Measurements from ENCODE around the gene PRMT7. TPM values are rescaled to one million over a fixed set of nuclear protein-coding genes. Genes with fewer than 3 reads are reported as not detected.
A peak's percentile ranks its signal among the peaks of the same experiment; 100 is the strongest.

PRMT7 gene
- total RNA-seq, 3 donors from 2014 or later: 38.4 to 53.4 (median 41.0) TPM

DNA sequence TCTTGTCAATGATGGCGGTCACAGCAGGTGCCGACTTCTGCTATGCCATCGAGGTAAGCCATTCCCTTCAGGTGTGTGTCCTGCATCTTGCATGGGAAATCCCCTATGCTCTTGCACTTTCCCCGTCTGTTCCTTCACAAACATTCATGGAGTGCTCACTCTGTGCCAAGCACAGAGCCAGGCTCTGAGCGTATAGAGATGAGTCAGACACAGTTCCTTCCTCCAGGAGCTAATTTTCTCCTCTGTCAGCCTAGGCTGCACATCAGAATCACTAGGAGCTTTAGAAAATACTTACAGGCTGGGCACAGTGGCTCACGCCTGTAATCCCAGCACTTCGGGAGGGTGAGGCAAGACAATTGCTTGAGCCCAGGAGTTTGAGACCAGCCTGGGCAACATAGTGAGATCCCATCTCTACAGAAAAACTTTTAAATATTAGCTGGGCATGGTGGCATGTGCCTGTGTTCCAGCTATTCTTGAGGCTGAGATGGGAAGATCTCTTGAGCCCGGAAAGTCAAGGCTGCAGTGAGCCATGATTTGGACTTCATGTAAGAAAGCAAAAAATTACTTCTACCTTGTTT lies 14.1 kb downstream of the PRMT7 start:
- H3K4me3 ChIP-seq: no peak overlapping the region
- DNase-seq (ENCODE audit: low spot score in 2 of 2): no peak
- intact Hi-C loops (cut with DNase I; ENCODE audit: low total_unique reads): loop anchor here (5.0 kb wide), 1 partner anchor 63 kb away; the partner anchor contains the start of gene SLC7A6
- H3K27ac ChIP-seq: no peak overlapping the region
- H3K27me3 ChIP-seq: no peaks in the 10 kb centered on the region
- no peaks in the 10 kb centered on the region for H3K36me3 ChIP-seq
- no peak for TF ChIP-seq POLR2A (IDR thresholded peaks at IDR 0.05)
- TF ChIP-seq POLR2AphosphoS5 (IDR thresholded peaks at IDR 0.05): no peak
- TF ChIP-seq, protein P1, sequence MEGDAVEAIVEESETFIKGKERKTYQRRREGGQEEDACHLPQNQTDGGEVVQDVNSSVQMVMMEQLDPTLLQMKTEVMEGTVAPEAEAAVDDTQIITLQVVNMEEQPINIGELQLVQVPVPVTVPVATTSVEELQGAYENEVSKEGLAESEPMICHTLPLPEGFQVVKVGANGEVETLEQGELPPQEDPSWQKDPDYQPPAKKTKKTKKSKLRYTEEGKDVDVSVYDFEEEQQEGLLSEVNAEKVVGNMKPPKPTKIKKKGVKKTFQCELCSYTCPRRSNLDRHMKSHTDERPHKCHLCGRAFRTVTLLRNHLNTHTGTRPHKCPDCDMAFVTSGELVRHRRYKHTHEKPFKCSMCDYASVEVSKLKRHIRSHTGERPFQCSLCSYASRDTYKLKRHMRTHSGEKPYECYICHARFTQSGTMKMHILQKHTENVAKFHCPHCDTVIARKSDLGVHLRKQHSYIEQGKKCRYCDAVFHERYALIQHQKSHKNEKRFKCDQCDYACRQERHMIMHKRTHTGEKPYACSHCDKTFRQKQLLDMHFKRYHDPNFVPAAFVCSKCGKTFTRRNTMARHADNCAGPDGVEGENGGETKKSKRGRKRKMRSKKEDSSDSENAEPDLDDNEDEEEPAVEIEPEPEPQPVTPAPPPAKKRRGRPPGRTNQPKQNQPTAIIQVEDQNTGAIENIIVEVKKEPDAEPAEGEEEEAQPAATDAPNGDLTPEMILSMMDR (IDR thresholded peaks at IDR 0.05): no peak
- no peaks in the 10 kb centered on the region for H3K9me3 ChIP-seq
- no peaks in the 10 kb centered on the region for H3K4me1 ChIP-seq

DNA sequence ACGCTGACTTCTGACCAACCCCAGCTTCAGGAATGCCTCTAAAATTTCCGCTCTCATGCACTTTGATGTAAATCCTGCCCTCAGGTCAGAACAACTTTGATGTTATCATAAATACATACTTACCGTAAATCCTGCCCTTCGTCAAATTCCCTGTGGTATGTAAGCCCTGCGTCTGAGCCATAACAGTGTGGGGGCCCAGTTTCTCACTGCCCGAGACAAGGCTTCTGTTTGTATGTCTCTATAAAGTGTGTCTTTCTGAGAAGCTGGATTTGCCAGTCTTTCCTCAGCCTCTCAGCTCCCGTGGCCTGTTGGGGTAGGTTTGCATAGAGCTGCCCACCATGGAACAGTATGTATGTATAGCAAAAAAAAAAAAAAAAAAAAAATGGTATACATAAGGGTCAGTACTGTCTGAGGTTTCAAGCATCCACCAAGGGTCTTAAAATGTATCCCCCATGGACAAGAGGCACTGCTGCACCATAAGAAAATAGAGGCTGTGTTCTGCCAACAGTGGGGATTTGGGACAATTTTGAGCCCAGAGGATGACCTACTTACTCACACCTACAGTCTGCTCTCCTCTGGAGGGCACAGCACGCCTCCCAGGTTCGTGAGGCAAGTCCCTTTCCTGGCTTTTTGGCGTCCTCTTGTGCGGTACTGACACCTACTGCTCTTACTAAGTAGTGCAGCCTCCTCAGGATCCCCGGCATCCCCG lies 17.5 kb downstream of the PRMT7 start:
- intact Hi-C loops (cut with DNase I; ENCODE audit: low total_unique reads): loop anchor here (5.0 kb wide), 1 partner anchor 66 kb away; the partner anchor contains the start of gene SLC7A6
- Histone ChIP-seq H3K27ac (no peak overlapping the region), H3K9me3 (no peaks in the 10 kb centered on the region), H3K36me3 (no peaks in the 10 kb centered on the region), H3K27me3 (no peaks in the 10 kb centered on the region), H3K4me1 (peaks cover 0 to 4% of the 10 kb centered on the region in 2 donors), H3K4me3 (no peak overlapping the region)
- TF ChIP-seq POLR2AphosphoS5 (IDR thresholded peaks at IDR 0.05) (peak in 1 of 3 donors; percentile 36), POLR2A (IDR thresholded peaks at IDR 0.05) (no peak)
- TF ChIP-seq, protein P1 (IDR thresholded peaks at IDR 0.05): peak; percentile 76 to 97 (median 94)
- peak; percentile 73 to 77 for DNase-seq (ENCODE audit: low spot score in 2 of 2)

DNA sequence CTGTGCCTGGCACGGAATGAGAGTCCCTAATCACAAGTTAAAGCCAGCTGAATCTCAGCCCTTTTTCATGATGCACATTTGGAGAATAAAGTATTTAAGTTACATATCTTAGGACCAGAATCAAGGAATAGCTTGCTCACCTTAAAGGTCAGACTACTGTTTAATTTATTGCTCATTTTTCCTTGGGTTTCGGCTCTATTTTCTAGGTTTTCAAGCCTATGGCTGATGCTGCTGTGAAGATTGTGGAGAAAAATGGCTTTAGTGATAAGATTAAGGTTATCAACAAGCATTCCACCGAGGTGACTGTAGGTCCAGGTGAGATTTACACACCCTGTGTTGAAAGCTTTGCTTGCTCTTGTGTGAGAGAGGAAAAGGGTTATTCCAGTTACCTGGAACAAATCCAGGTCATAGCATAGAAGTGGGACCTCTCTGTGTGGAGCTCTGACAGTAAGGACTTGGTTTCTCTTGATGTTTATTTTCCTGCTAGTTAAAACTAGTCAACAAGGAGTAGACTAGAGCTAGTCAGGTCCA lies 18.1 kb downstream of the PRMT7 start:
- H3K27ac ChIP-seq: no peak overlapping the region
- intact Hi-C loops (cut with DNase I; ENCODE audit: low total_unique reads): loop anchor here (5.0 kb wide), 1 partner anchor 67 kb away; the partner anchor contains the start of gene SLC7A6
- DNase-seq (ENCODE audit: low spot score in 2 of 2): no peak

DNA sequence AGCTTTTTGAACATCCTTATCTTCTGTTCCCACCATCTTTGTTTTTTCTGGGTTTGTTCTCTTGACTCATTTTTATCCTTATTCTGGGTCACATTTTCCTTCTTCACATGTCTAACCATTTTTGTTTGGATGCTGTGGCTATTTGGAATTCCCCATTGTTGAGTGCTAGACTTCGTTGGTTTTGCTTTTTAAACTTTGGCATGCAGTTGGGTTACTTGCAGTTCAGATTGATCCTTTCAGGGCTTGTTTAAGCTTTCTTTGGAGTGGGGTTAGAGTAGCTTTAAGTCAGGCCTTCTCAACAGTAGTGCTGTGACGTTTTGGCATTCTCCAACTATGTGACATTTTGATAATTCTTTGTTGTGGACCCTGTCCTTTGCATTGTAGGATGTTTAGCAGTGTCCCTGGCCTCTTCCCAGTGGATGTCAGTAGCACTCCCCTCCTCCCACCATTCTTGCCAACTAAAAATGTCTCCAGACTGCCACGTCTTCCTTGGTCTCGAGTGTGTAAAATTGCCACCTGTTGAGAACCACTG lies 21.1 kb downstream of the PRMT7 start:
- no peaks in the 10 kb centered on the region for H3K9me3 ChIP-seq
- H3K4me3 ChIP-seq: no peak overlapping the region
- no peaks in the 10 kb centered on the region for H3K36me3 ChIP-seq
- H3K27me3 ChIP-seq: no peaks in the 10 kb centered on the region
- TF ChIP-seq POLR2A (IDR thresholded peaks at IDR 0.05): no peak
- TF ChIP-seq, protein P1 (IDR thresholded peaks at IDR 0.05): no peak
- no peak for TF ChIP-seq POLR2AphosphoS5 (IDR thresholded peaks at IDR 0.05)
- no peak for DNase-seq (ENCODE audit: low spot score in 2 of 2)
- H3K27ac ChIP-seq: peak overlapping the region; percentile 2 to 50
- peaks cover 0 to 4% of the 10 kb centered on the region in 2 donors for H3K4me1 ChIP-seq
- intact Hi-C loops (cut with DNase I; ENCODE audit: low total_unique reads): no loop called here

More for the DNA sequence above, 18.1 kb downstream of the PRMT7 start:
- Histone ChIP-seq H3K9me3 (no peaks in the 10 kb centered on the region), H3K4me3 (no peak overlapping the region), H3K4me1 (peaks cover 0 to 4% of the 10 kb centered on the region in 2 donors), H3K36me3 (no peaks in the 10 kb centered on the region), H3K27me3 (no peaks in the 10 kb centered on the region)
- TF ChIP-seq, protein P1 (IDR thresholded peaks at IDR 0.05): no peak
- no peak for TF ChIP-seq POLR2AphosphoS5 (IDR thresholded peaks at IDR 0.05)
- no peak for TF ChIP-seq POLR2A (IDR thresholded peaks at IDR 0.05)
